ELF-1 (cell line): ENCODE data around the gene MUC5AC.
"Not testable (repeated sequence)": the region's sequence is repeated elsewhere in the genome, so short reads cannot be mapped to it uniquely, and the experiment has no call there.

Experiments
- DNase-seq: peaks from one replicate; pipeline ENCODE4 v3.0.0-alpha.2; 2016; ENCODE audit warnings: low read depth, low spot score

Gene MUC5AC

GRCh38 chr11:1234771-1235305 lies 77.1 kb downstream of the MUC5AC start:
- peak; percentile 1 for DNase-seq

GRCh38 chr11:1235306-1235900 lies 77.7 kb downstream of the MUC5AC start:
- DNase-seq, result peak; percentile 15

- no peak for DNase-seq
Observed at GRCh38 chr11:1235901-1236315, 78.2 kb downstream of the MUC5AC start.

DNA sequence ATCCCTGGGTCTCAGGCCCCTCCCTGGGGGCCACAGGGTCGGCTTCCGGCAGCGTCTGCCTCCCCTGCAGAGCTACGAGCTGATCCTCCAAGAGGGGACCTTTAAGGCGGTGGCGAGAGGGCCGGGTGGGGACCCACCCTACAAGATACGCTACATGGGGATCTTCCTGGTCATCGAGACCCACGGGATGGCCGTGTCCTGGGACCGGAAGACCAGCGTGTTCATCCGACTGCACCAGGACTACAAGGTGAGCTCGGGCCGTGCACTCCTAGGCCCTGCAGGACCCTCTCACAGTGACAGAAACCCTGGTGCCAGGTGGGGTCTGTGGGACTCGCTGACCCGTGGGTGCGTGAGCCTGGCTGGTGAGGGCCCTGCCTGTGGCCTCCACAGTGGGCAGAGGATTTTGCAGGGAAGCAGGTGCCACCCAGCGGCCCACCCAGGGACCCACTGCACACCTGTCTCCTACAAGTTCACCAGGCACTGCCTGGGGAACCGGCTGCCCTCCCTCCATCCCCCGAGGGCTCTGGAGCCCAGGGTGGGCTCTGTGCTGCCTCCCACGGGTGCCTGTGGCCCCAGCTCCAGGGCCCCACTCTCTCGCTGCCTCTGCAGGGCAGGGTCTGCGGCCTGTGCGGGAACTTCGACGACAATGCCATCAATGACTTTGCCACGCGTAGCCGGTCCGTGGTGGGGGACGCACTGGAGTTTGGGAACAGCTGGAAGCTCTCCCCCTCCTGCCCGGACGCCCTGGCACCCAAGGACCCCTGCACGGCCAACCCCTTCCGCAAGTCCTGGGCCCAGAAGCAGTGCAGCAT lies 78.8 kb downstream of the MUC5AC start:
- DNase-seq, result no peak

GRCh38 chr11:1237128-1237580 lies 79.4 kb downstream of the MUC5AC start:
- DNase-seq, result no peak

DNA sequence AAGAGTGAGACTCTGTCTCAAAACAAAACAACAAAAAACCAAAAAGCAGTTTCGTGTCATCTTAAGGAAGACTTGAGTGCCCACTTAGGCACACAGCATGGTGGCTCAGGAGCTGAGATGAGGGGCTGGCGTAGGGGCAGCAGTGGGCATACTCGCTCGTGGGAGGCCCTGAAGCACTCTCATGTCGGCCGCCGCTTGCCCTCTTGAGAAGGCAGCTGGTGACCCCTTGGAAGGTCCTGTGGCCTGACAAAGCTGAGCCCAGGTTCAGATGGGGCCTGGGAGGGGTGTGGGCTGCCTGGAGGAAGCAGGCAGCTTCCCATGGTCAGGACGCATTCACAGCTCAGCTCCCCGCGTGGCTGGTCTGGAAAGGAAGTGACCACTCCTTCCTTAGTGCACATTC lies 80.1 kb downstream of the MUC5AC start:
- no peak for DNase-seq

GRCh38 chr11:1238767-1239595 lies 81.2 kb downstream of the MUC5AC start:
- DNase-seq, result peak; percentile 74

DNA sequence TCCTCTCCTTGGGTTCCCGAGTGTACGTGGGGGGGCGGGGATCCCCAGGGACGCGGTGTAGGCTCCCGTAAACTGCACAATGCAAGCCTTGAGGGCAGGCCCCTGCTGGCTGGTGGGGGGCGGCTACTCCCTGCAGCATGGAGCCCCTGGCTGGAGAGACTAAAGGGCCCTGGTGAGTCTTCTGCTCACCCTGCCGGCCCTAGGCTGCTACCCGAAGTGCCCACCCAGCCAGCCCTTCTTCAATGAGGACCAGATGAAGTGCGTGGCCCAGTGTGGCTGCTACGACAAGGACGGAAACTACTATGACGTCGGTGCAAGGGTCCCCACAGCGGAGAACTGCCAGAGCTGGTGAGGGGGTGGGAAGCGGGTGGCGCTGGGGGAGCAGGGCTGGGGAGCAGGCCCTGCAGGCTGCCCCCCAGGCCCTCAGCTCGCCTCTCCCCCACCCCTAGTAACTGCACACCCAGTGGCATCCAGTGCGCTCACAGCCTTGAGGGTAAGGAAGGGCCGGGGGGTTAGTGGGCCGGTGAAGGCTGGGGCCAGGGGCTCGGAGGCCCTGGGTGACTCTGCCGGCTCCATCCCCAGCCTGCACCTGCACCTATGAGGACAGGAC lies 81.9 kb downstream of the MUC5AC start:
- DNase-seq, result no peak

DNA sequence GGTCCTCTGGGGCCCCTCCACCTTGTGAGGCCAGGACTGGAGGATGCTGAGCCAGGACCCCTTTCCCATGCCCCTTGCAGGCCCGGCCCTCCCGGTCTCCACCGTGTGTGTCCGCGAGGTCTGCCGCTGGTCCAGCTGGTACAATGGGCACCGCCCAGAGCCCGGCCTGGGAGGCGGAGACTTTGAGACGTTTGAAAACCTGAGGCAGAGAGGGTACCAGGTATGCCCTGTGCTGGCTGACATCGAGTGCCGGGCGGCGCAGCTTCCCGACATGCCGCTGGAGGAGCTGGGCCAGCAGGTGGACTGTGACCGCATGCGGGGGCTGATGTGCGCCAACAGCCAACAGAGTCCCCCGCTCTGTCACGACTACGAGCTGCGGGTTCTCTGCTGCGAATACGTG lies 83.0 kb downstream of the MUC5AC start:
- no peak for DNase-seq

DNA sequence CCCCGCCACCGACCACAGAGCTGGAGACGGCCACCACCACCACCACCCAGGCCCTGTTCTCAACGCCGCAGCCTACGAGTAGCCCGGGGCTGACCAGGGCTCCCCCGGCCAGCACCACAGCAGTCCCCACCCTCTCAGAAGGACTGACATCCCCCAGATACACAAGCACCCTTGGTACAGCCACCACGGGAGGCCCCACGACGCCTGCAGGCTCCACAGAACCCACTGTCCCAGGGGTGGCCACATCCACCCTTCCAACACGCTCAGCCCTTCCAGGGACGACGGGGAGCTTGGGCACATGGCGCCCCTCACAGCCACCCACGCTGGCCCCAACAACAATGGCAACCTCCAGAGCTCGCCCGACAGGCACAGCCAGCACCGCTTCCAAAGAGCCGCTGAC lies 84.0 kb downstream of the MUC5AC start:
- DNase-seq, result no peak

DNA sequence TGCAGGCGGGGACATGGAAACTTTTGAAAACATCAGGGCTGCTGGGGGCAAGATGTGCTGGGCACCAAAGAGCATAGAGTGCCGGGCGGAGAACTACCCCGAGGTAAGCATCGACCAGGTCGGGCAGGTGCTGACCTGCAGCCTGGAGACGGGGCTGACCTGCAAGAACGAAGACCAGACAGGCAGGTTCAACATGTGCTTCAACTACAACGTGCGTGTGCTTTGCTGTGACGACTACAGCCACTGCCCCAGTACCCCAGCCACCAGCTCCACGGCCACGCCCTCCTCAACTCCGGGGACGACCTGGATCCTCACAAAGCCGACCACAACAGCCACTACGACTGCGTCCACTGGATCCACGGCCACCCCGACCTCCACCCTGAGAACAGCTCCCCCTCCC lies 84.5 kb downstream of the MUC5AC start:
- no peak for DNase-seq

GRCh38 chr11:1242751-1243150 lies 85.0 kb downstream of the MUC5AC start:
- not testable (repeated sequence) for DNase-seq

- DNase-seq, result not testable (repeated sequence)
Observed at GRCh38 chr11:1243521-1243920, 85.8 kb downstream of the MUC5AC start.

DNA sequence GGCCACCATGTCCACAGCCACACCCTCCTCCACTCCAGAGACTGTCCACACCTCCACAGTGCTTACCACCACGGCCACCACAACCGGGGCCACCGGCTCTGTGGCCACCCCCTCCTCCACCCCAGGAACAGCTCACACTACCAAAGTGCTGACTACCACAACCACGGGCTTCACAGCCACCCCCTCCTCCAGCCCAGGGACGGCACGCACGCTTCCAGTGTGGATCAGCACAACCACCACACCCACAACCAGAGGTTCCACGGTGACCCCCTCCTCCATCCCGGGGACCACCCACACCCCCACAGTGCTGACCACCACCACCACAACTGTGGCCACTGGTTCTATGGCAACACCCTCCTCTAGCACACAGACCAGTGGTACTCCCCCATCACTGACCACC lies 86.8 kb downstream of the MUC5AC start:
- DNase-seq, result not testable (repeated sequence)

- not testable (repeated sequence) for DNase-seq
Observed at GRCh38 chr11:1245717-1246116, 88.0 kb downstream of the MUC5AC start.

- not testable (repeated sequence) for DNase-seq
Observed at GRCh38 chr11:1246301-1246700, 88.5 kb downstream of the MUC5AC start.

GRCh38 chr11:1247026-1247425 lies 89.3 kb downstream of the MUC5AC start:
- DNase-seq, result not testable (repeated sequence)

DNA sequence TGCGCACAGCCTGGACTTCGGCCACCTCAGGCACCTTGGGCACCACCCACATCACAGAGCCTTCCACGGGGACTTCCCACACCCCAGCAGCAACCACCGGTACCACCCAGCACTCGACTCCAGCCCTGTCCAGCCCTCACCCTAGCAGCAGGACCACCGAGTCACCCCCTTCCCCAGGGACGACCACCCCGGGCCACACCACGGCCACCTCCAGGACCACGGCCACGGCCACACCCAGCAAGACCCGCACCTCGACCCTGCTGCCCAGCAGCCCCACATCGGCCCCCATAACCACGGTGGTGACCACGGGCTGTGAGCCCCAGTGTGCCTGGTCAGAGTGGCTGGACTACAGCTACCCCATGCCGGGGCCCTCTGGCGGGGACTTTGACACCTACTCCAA lies 91.2 kb downstream of the MUC5AC start:
- not testable (repeated sequence) for DNase-seq

- DNase-seq, result not testable (repeated sequence)
Observed at GRCh38 chr11:1250411-1250810, 92.7 kb downstream of the MUC5AC start.
